ENCODE measurements around the gene TRIM27.

The TRIM27 gene

DNA sequence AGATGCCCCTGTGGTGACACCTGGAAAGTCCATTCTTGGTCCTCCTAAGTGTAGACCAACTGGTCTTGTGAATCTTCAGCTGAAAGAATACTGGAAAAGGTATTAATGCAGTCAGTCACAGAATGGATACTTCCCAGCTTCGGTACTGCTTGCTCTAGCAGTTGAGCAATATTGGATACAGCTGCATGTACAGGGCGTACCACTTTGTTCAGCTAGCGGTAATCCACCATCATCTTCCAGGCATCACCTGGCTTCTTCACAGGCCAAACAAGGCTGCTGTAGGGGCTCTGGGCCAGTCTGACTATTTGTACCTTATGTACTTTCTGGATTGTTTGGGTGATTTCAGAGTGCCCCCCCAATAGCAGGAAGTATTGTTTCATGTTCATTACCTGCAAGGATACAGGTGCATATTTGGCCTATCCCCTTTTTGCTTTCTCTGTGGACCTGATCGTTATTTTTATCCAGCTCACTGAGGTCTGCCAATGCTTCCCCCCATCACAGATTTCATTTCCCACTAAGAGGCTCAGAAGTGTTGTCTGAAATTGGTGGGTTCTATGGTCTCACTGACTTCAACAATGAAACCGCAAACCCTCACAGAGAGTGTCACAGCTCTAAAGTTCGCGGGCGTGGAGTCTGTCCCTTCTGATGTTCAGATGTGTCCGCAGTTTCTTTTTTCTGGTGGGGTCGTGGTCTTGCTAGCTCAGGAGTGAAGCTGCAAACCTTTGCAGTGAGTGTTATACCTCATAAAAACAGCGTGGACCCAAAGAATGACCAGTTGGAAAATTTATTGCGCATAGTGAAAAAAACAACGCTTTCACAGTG, 52.2 kb downstream of the TRIM27 start:
- ATAC-seq, result no peak
- TF ChIP-seq CSDC2 (CRISPR knock-in tag; IDR thresholded peaks at IDR 0.05) (no peak), TOX (CRISPR knock-in tag; IDR thresholded peaks at IDR 0.05; ENCODE audit: borderline replicate concordance) (no peak), ESRRG (CRISPR knock-in tag; IDR thresholded peaks at IDR 0.05) (no peak), RARB (CRISPR knock-in tag; IDR thresholded peaks at IDR 0.05) (no peak), ZFP3 (CRISPR knock-in tag; IDR thresholded peaks at IDR 0.05) (no peak), ZFP30 (CRISPR knock-in tag; IDR thresholded peaks at IDR 0.05) (no peak)
- TF ChIP-seq, protein P1, sequence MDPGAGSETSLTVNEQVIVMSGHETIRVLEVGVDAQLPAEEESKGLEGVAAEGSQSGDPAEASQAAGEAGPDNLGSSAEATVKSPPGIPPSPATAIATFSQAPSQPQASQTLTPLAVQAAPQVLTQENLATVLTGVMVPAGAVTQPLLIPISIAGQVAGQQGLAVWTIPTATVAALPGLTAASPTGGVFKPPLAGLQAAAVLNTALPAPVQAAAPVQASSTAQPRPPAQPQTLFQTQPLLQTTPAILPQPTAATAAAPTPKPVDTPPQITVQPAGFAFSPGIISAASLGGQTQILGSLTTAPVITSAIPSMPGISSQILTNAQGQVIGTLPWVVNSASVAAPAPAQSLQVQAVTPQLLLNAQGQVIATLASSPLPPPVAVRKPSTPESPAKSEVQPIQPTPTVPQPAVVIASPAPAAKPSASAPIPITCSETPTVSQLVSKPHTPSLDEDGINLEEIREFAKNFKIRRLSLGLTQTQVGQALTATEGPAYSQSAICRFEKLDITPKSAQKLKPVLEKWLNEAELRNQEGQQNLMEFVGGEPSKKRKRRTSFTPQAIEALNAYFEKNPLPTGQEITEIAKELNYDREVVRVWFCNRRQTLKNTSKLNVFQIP (CRISPR knock-in tag; IDR thresholded peaks at IDR 0.05; ENCODE audit: borderline replicate concordance, low read depth), result no peak
- TF ChIP-seq, protein P2, sequence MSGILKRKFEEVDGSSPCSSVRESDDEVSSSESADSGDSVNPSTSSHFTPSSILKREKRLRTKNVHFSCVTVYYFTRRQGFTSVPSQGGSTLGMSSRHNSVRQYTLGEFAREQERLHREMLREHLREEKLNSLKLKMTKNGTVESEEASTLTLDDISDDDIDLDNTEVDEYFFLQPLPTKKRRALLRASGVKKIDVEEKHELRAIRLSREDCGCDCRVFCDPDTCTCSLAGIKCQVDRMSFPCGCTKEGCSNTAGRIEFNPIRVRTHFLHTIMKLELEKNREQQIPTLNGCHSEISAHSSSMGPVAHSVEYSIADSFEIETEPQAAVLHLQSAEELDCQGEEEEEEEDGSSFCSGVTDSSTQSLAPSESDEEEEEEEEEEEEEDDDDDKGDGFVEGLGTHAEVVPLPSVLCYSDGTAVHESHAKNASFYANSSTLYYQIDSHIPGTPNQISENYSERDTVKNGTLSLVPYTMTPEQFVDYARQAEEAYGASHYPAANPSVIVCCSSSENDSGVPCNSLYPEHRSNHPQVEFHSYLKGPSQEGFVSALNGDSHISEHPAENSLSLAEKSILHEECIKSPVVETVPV (CRISPR knock-in tag; IDR thresholded peaks at IDR 0.05), result no peak
- TF ChIP-seq, protein P3, sequence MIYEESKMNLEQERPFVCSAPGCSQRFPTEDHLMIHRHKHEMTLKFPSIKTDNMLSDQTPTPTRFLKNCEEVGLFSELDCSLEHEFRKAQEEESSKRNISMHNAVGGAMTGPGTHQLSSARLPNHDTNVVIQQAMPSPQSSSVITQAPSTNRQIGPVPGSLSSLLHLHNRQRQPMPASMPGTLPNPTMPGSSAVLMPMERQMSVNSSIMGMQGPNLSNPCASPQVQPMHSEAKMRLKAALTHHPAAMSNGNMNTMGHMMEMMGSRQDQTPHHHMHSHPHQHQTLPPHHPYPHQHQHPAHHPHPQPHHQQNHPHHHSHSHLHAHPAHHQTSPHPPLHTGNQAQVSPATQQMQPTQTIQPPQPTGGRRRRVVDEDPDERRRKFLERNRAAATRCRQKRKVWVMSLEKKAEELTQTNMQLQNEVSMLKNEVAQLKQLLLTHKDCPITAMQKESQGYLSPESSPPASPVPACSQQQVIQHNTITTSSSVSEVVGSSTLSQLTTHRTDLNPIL (CRISPR knock-in tag; IDR thresholded peaks at IDR 0.05; ENCODE audit: low read depth), result no peak
- TF ChIP-seq, protein P4, sequence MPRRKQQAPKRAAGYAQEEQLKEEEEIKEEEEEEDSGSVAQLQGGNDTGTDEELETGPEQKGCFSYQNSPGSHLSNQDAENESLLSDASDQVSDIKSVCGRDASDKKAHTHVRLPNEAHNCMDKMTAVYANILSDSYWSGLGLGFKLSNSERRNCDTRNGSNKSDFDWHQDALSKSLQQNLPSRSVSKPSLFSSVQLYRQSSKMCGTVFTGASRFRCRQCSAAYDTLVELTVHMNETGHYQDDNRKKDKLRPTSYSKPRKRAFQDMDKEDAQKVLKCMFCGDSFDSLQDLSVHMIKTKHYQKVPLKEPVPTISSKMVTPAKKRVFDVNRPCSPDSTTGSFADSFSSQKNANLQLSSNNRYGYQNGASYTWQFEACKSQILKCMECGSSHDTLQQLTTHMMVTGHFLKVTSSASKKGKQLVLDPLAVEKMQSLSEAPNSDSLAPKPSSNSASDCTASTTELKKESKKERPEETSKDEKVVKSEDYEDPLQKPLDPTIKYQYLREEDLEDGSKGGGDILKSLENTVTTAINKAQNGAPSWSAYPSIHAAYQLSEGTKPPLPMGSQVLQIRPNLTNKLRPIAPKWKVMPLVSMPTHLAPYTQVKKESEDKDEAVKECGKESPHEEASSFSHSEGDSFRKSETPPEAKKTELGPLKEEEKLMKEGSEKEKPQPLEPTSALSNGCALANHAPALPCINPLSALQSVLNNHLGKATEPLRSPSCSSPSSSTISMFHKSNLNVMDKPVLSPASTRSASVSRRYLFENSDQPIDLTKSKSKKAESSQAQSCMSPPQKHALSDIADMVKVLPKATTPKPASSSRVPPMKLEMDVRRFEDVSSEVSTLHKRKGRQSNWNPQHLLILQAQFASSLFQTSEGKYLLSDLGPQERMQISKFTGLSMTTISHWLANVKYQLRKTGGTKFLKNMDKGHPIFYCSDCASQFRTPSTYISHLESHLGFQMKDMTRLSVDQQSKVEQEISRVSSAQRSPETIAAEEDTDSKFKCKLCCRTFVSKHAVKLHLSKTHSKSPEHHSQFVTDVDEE (CRISPR knock-in tag; IDR thresholded peaks at IDR 0.05), result no peak

DNA sequence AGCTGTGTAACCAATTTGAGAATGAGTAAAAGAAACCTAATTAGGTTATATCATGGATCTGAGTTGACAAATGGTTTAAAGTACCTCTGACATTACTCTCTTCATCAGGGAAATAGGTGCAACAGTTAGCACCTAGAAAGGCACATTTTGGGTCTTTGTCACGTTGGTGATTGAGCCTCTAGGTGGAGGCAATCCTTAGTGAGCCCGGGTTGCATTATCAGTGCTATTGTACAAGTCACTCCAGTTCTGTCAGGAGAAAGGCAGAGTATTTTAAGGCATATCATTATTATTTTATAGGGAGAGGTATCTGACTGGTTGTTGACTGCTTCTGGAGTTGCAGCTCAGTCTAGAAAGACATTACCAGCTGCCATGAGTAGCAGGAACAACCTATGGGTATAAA, 54.9 kb downstream of the TRIM27 start:
- no peak for TF ChIP-seq ISL1 (CRISPR knock-in tag; IDR thresholded peaks at IDR 0.05)
- TF ChIP-seq ZFP3 (CRISPR knock-in tag; IDR thresholded peaks at IDR 0.05), result no peak
- TF ChIP-seq, protein P1 (CRISPR knock-in tag; IDR thresholded peaks at IDR 0.05; ENCODE audit: borderline replicate concordance, low read depth), result no peak
- no peak for TF ChIP-seq TOX (CRISPR knock-in tag; IDR thresholded peaks at IDR 0.05; ENCODE audit: borderline replicate concordance)
- no peak for TF ChIP-seq CSDC2 (CRISPR knock-in tag; IDR thresholded peaks at IDR 0.05)
- TF ChIP-seq PPARA (CRISPR knock-in tag; IDR thresholded peaks at IDR 0.05; ENCODE audit: borderline replicate concordance), result no peak
- no peak for TF ChIP-seq OSR1 (CRISPR knock-in tag; IDR thresholded peaks at IDR 0.05)
- TF ChIP-seq ZNF70 (CRISPR knock-in tag; IDR thresholded peaks at IDR 0.05), result no peak
- TF ChIP-seq RARB (CRISPR knock-in tag; IDR thresholded peaks at IDR 0.05), result no peak
- no peak for TF ChIP-seq ESRRG (CRISPR knock-in tag; IDR thresholded peaks at IDR 0.05)
- TF ChIP-seq GLIS3 (CRISPR knock-in tag; IDR thresholded peaks at IDR 0.05), result no peak
- TF ChIP-seq, protein P5, sequence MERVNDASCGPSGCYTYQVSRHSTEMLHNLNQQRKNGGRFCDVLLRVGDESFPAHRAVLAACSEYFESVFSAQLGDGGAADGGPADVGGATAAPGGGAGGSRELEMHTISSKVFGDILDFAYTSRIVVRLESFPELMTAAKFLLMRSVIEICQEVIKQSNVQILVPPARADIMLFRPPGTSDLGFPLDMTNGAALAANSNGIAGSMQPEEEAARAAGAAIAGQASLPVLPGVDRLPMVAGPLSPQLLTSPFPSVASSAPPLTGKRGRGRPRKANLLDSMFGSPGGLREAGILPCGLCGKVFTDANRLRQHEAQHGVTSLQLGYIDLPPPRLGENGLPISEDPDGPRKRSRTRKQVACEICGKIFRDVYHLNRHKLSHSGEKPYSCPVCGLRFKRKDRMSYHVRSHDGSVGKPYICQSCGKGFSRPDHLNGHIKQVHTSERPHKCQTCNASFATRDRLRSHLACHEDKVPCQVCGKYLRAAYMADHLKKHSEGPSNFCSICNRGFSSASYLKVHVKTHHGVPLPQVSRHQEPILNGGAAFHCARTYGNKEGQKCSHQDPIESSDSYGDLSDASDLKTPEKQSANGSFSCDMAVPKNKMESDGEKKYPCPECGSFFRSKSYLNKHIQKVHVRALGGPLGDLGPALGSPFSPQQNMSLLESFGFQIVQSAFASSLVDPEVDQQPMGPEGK (CRISPR knock-in tag; IDR thresholded peaks at IDR 0.05; ENCODE audit: borderline replicate concordance), result no peak
- TF ChIP-seq, protein P3 (CRISPR knock-in tag; IDR thresholded peaks at IDR 0.05; ENCODE audit: low read depth), result no peak
- ATAC-seq, result no peak
